Esophagus (tissue), 2 donors: ENCODE data around the gene PPFIA2. TPM values are rescaled to one million over a fixed set of nuclear protein-coding genes. Genes with fewer than 3 reads are reported as not detected.

Experiments used
- H3K27ac ChIP-seq, 2 donors: one replicate each; pipeline ENCODE4 v1.5.1; 2013; ENCODE audit warnings: low read depth in 2 of 2, mild to moderate bottlenecking in 2 of 2, inconsistent platforms in 1 of 2, low read length in 1 of 2, moderate library complexity in 1 of 2
- H3K27me3 ChIP-seq, 2 donors: one replicate each; pipeline ENCODE4 v1.6.1; 2013; ENCODE audit warnings: low read length in 2 of 2, control low read depth in 1 of 2, mild to moderate bottlenecking in 1 of 2; ENCODE audit not compliant: insufficient read depth in 2 of 2, control insufficient read depth in 1 of 2
- H3K36me3 ChIP-seq, 2 donors: one replicate each; pipeline ENCODE4 v1.6.1; 2013; ENCODE audit warnings: low read length in 1 of 2; ENCODE audit not compliant: control insufficient read depth in 2 of 2, insufficient read depth in 2 of 2
- H3K4me1 ChIP-seq, 2 donors: one replicate each; pipeline ENCODE4 v1.6.1; 2013; ENCODE audit warnings: low read length in 1 of 2; ENCODE audit not compliant: control insufficient read depth in 2 of 2, insufficient read depth in 2 of 2
- H3K4me3 ChIP-seq, 2 donors: one replicate each; pipeline ENCODE4 v1.5.1; 2013; ENCODE audit warnings: low read length in 2 of 2, mild to moderate bottlenecking in 2 of 2, low read depth in 1 of 2, moderate library complexity in 1 of 2
- H3K9me3 ChIP-seq, 2 donors: one replicate each; pipeline ENCODE4 v1.6.1; 2013; ENCODE audit warnings: mild to moderate bottlenecking in 2 of 2, low read depth in 1 of 2, low read length in 1 of 2, moderate library complexity in 1 of 2; ENCODE audit not compliant: control insufficient read depth in 2 of 2, insufficient read depth in 1 of 2
- WGBS, 2 donors: extraction: QIAGEN DNeasy Blood & Tissue Kit; methylation state at CpG; one replicate each; pipeline ENCODE4 v1.1.7; 2013; 5-methylcytosine and 5-hydroxymethylcytosine counted together
- polyA plus RNA-seq, 2 donors: library from polyadenylated mRNA; stranded (reverse); fragments of 200-250 nt; gene quantifications; one replicate each; pipeline ENCODE4 v1.2.3, GENCODE V29; 2013
- donor health status: healthy with polysubstance abuse.
- donor health status: Bipolar disorder and iron deficiency.

The PPFIA2 gene
- polyA plus RNA-seq, 2 donors, result 0.08 to 0.10 TPM

- no peak overlapping the region for H3K4me3 ChIP-seq
- 63 to 74% methylated on average over 2 of the region's 2 CpGs for WGBS, 2 donors
- H3K4me1 ChIP-seq, result no peaks in the 10 kb centered on the region
- H3K27me3 ChIP-seq, result no peaks in the 10 kb centered on the region
- H3K27ac ChIP-seq, result no peak overlapping the region
- no peaks in the 10 kb centered on the region for H3K9me3 ChIP-seq
- no peaks in the 10 kb centered on the region for H3K36me3 ChIP-seq
Measured at GRCh38 chr12:81533054-81533453, 226.1 kb downstream of the PPFIA2 start.

GRCh38 chr12:81530352-81530751 lies 228.8 kb downstream of the PPFIA2 start:
- Histone ChIP-seq H3K27me3 (no peaks in the 10 kb centered on the region), H3K4me3 (no peak overlapping the region), H3K27ac (no peak overlapping the region), H3K36me3 (no peaks in the 10 kb centered on the region), H3K9me3 (no peaks in the 10 kb centered on the region), H3K4me1 (no peaks in the 10 kb centered on the region)
- 60 to 62% methylated on average over 2 of the region's 2 CpGs for WGBS, 2 donors

- Histone ChIP-seq H3K27me3 (no peaks in the 10 kb centered on the region), H3K4me3 (no peak overlapping the region)
- WGBS, 2 donors, result 70 to 73% methylated on average over 6 of the region's 6 CpGs
Measured at GRCh38 chr12:81520064-81520945, 238.8 kb downstream of the PPFIA2 start.

GRCh38 chr12:81518638-81519037 lies 240.5 kb downstream of the PPFIA2 start:
- 40 to 45% methylated on average over 1 of the region's 1 CpG for WGBS, 2 donors

More at GRCh38 chr12:81520064-81520945, 238.8 kb downstream of the PPFIA2 start:
- Histone ChIP-seq H3K4me1 (no peaks in the 10 kb centered on the region), H3K36me3 (no peaks in the 10 kb centered on the region), H3K27ac (no peak overlapping the region), H3K9me3 (peaks cover 0 to 2% of the 10 kb centered on the region in 2 donors)

GRCh38 chr12:81517296-81517695 lies 241.9 kb downstream of the PPFIA2 start:
- H3K4me1 ChIP-seq, result no peaks in the 10 kb centered on the region
- WGBS, 2 donors, result 83 to 87% methylated on average over 6 of the region's 6 CpGs
- H3K27me3 ChIP-seq, result no peaks in the 10 kb centered on the region
- peaks cover 0 to 2% of the 10 kb centered on the region in 2 donors for H3K9me3 ChIP-seq
- no peak overlapping the region for H3K4me3 ChIP-seq
- no peak overlapping the region for H3K27ac ChIP-seq
- H3K36me3 ChIP-seq, result no peaks in the 10 kb centered on the region

More at GRCh38 chr12:81518638-81519037, 240.5 kb downstream of the PPFIA2 start:
- Histone ChIP-seq H3K27me3 (no peaks in the 10 kb centered on the region), H3K4me3 (no peak overlapping the region), H3K9me3 (peaks cover 0 to 2% of the 10 kb centered on the region in 2 donors), H3K36me3 (no peaks in the 10 kb centered on the region), H3K4me1 (no peaks in the 10 kb centered on the region), H3K27ac (no peak overlapping the region)

GRCh38 chr12:81502912-81503695 lies 256.0 kb downstream of the PPFIA2 start:
- H3K36me3 ChIP-seq, result no peaks in the 10 kb centered on the region
- no peaks in the 10 kb centered on the region for H3K4me1 ChIP-seq
- no peaks in the 10 kb centered on the region for H3K27me3 ChIP-seq
- H3K4me3 ChIP-seq, result no peak overlapping the region
- no peak overlapping the region for H3K27ac ChIP-seq
- 39 to 59% methylated on average over 3 of the region's 3 CpGs for WGBS, 2 donors
- no peaks in the 10 kb centered on the region for H3K9me3 ChIP-seq

GRCh38 chr12:81500788-81501187 lies 258.4 kb downstream of the PPFIA2 start:
- 55 to 59% methylated on average over 2 of the region's 2 CpGs for WGBS, 2 donors

GRCh38 chr12:81499809-81500208 lies 259.3 kb downstream of the PPFIA2 start:
- no peaks in the 10 kb centered on the region for H3K4me1 ChIP-seq
- H3K4me3 ChIP-seq, result no peak overlapping the region
- WGBS, 2 donors, result 60 to 62% methylated on average over 4 of the region's 4 CpGs

More at GRCh38 chr12:81500788-81501187, 258.4 kb downstream of the PPFIA2 start:
- Histone ChIP-seq H3K27me3 (no peaks in the 10 kb centered on the region), H3K4me1 (no peaks in the 10 kb centered on the region), H3K36me3 (no peaks in the 10 kb centered on the region), H3K4me3 (no peak overlapping the region), H3K27ac (no peak overlapping the region), H3K9me3 (no peaks in the 10 kb centered on the region)

GRCh38 chr12:81492131-81492720 lies 266.9 kb downstream of the PPFIA2 start:
- WGBS, 2 donors, result 46 to 50% methylated on average over 2 of the region's 2 CpGs
- no peaks in the 10 kb centered on the region for H3K36me3 ChIP-seq
- H3K27ac ChIP-seq, result no peak overlapping the region
- H3K4me1 ChIP-seq, result no peaks in the 10 kb centered on the region
- H3K27me3 ChIP-seq, result no peaks in the 10 kb centered on the region
- no peak overlapping the region for H3K4me3 ChIP-seq
- no peaks in the 10 kb centered on the region for H3K9me3 ChIP-seq

More at GRCh38 chr12:81499809-81500208, 259.3 kb downstream of the PPFIA2 start:
- no peak overlapping the region for H3K27ac ChIP-seq
- H3K36me3 ChIP-seq, result no peaks in the 10 kb centered on the region
- H3K27me3 ChIP-seq, result no peaks in the 10 kb centered on the region
- H3K9me3 ChIP-seq, result no peaks in the 10 kb centered on the region
